Pulmonary artery endothelial cell (primary cell): ENCODE measurements around the gene FGF1. TPM values are rescaled to one million over a fixed set of nuclear protein-coding genes. Genes with fewer than 3 reads are reported as not detected.

Source experiments
- DNase-seq: peaks from one replicate; pipeline ENCODE4 v3.0.0-alpha.2; 2011; ENCODE audit warnings: low read depth, low spot score
- total RNA-seq: library from RNA; depleted of rRNA; stranded (reverse); fragments of >200 nt; gene quantifications from 2 replicates; pipeline ENCODE4 v1.2.3, GENCODE V29; 2014

The FGF1 gene
- total RNA-seq, result 0.53 TPM in 1 of 2 replicates, not detected in the other

GRCh38 chr5:142685418-142686209 is at the start of gene FGF1:
Gene FGF1 (minus strand): TSS chr5:142686090. CDS start chr5:142614127, 71,963 bp downstream.
- no peak for DNase-seq

GRCh38 chr5:142727735-142728047 is 41.8 kb upstream of the FGF1 start:
- no peak for DNase-seq

GRCh38 chr5:142726188-142726731 is 40.4 kb upstream of the FGF1 start:
- DNase-seq, result peak; percentile 27

- no peak for DNase-seq
Measured at GRCh38 chr5:142725231-142726187, 39.6 kb upstream of the FGF1 start.

GRCh38 chr5:142724821-142725220 is 38.9 kb upstream of the FGF1 start:
- no peak for DNase-seq

GRCh38 chr5:142722896-142723295 is 37.0 kb upstream of the FGF1 start:
- no peak for DNase-seq

GRCh38 chr5:142722146-142722545 is 36.3 kb upstream of the FGF1 start:
- DNase-seq, result no peak

GRCh38 chr5:142720641-142721271 is 34.9 kb upstream of the FGF1 start:
- no peak for DNase-seq

- no peak for DNase-seq
Measured at GRCh38 chr5:142719836-142720370, 34.0 kb upstream of the FGF1 start.

GRCh38 chr5:142717582-142718215 is 31.8 kb upstream of the FGF1 start:
- peak; percentile 51 for DNase-seq

- no peak for DNase-seq
Measured at GRCh38 chr5:142716963-142717362, 31.1 kb upstream of the FGF1 start.

GRCh38 chr5:142715291-142715690 is 29.4 kb upstream of the FGF1 start:
- no peak for DNase-seq

GRCh38 chr5:142713121-142713706 is 27.3 kb upstream of the FGF1 start:
- DNase-seq, result peak; percentile 57

- no peak for DNase-seq
Measured at GRCh38 chr5:142703153-142703552, 17.3 kb upstream of the FGF1 start.

GRCh38 chr5:142701673-142702311 is 15.9 kb upstream of the FGF1 start:
- no peak for DNase-seq

GRCh38 chr5:142700566-142700965 is 14.7 kb upstream of the FGF1 start:
- no peak for DNase-seq

GRCh38 chr5:142699184-142699720 is 13.4 kb upstream of the FGF1 start:
- DNase-seq, result peak; percentile 41

- DNase-seq, result no peak
Measured at GRCh38 chr5:142698447-142699183, 12.7 kb upstream of the FGF1 start.
